Measurements from ENCODE around the gene HNRNPA0. TPM values are rescaled to one million over a fixed set of nuclear protein-coding genes. Genes with fewer than 3 reads are reported as not detected.

The HNRNPA0 gene
- total and polyA plus RNA-seq, 2 of the 8 experiments (the other 6 are each of a cell fraction or from before 2014, with no cell fraction given), result 22.0 to 71.3 TPM

DNA sequence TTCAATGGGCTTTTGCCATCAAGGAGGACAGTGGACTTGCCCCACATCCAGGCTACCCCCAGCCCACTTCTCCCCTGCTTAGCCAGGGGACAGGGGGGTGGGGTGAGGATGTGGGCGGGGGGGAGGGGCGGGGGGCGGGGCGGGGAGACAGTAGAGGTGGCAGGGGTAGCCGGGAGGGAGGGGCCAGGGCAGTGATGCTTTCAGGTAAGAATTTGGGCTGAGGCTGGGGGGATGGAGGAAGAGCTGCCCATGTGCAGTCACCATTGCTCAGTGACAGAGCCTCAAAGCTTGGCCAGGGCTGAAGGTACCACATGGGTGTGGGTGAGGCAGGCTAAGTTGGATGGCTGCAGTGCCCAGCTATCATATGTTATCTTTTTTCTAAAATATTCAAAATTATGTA, 40.7 kb upstream of the HNRNPA0 start:
- Histone ChIP-seq H2AK5ac (ENCODE audit: low read depth, low read length) (no peak overlapping the region), H4K20me1 (replicated peaks in 1 of 2; ENCODE audit: control insufficient read depth in 1 of 2, insufficient read depth in 2 of 2, low read length in 2 of 2) (no peaks in the 10 kb centered on the region), H2BK5ac (ENCODE audit: low read depth, low read length) (no peak overlapping the region), H3K27me3 (replicated peaks in 1 of 4; ENCODE audit: control insufficient read depth in 3 of 4, extremely low read depth in 1 of 4, insufficient read depth in 3 of 4, low read length in 3 of 4) (peaks cover 0 to 1% (median 0%) of the 10 kb centered on the region in 4 experiments; a peak in 1 of 7 replicates), H4K8ac (ENCODE audit: extremely low read depth, insufficient read depth, low read length) (no peak overlapping the region), H3K23me2 (ENCODE audit: low read depth, low read length) (no peaks in the 10 kb centered on the region), H3K9me3 (ENCODE audit: insufficient read depth in 2 of 2, low read depth in 1 of 2, low read length in 1 of 2) (no peaks in the 10 kb centered on the region), H4K5ac (ENCODE audit: insufficient read length, low read depth, low read length) (no peak overlapping the region), H3K9ac (replicated peaks in 1 of 4; ENCODE audit: extremely low read depth in 1 of 4, low read depth in 3 of 4, low read length in 3 of 4) (no peak overlapping the region), H3K23ac (ENCODE audit: insufficient read length) (no peak overlapping the region), H3K4me3 (ENCODE audit: extremely low read depth in 1 of 4, insufficient read depth in 2 of 4, low read depth in 3 of 4, low read length in 4 of 4) (no peak overlapping the region), H3K4ac (replicated peaks; ENCODE audit: insufficient read length, low read depth, low read length) (no peak overlapping the region), H2AFZ (ENCODE audit: low read length) (no peak overlapping the region), H2BK12ac (ENCODE audit: low read depth, low read length) (no peak overlapping the region), H3K56ac (replicated peaks; ENCODE audit: insufficient read length, low read depth, low read length) (no peak overlapping the region), H3K4me1 (replicated peaks in 1 of 4; ENCODE audit: control insufficient read depth in 3 of 4, insufficient read depth in 4 of 4, low read length in 3 of 4) (no peaks in the 10 kb centered on the region), H2BK20ac (ENCODE audit: low read length) (no peak overlapping the region), H3K27ac (ENCODE audit: low read depth, low read length) (no peak overlapping the region), H3K14ac (ENCODE audit: insufficient read length) (no peak overlapping the region), H3K79me2 (ENCODE audit: control insufficient read depth in 1 of 2, insufficient read depth in 2 of 2, low read length in 2 of 2) (no peaks in the 10 kb centered on the region), H2BK15ac (ENCODE audit: low read length) (no peak overlapping the region), H3K79me1 (ENCODE audit: low read depth, low read length) (no peaks in the 10 kb centered on the region), H3K36me3 (ENCODE audit: control insufficient read depth in 2 of 4, insufficient read depth in 4 of 4, low read length in 3 of 4) (no peaks in the 10 kb centered on the region), H3K18ac (ENCODE audit: extremely low read depth, low read length) (no peak overlapping the region), H4K91ac (replicated peaks; ENCODE audit: insufficient read length, low read length) (no peak overlapping the region), H3K4me2 (ENCODE audit: insufficient read depth in 1 of 2, low read depth in 2 of 2, low read length in 2 of 2) (no peak overlapping the region), H2BK120ac (replicated peaks; ENCODE audit: low read depth, low read length) (no peak overlapping the region)
- ChIA-PET CTCF (ENCODE audit: partially characterized antibody) (interaction anchor here (1.5 kb wide), 1 partner anchor 10 kb away, joined by 5 read pairs; no protein-coding TSS in a partner anchor), POLR2A (ENCODE audit: partially characterized antibody) (no interaction called here)
- DNase-seq (ENCODE audit: low read depth in 1 of 2, low spot score in 2 of 2) (peak in 1 of 2 experiments; percentile 2), FAIRE-seq (no peak)
- WGBS, 2 experiments (ENCODE audit: extremely low coverage in 1 of 2, insufficient coverage in 1 of 2, insufficient read length in 1 of 2, insufficient replicate concordance in 2 of 2, low coverage in 1 of 2, low lambda C conversion rate in 2 of 2, missing lambda C conversion rate in 1 of 2), result no CpG with 5 or more reads among the region's 5 CpGs
- TF ChIP-seq, protein P1, sequence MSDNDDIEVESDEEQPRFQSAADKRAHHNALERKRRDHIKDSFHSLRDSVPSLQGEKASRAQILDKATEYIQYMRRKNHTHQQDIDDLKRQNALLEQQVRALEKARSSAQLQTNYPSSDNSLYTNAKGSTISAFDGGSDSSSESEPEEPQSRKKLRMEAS (IDR thresholded peaks at IDR 0.05), result peak; percentile 22; the same call in 1 of the 2 replicates
- no peak for TF ChIP-seq TAF7 (optimal IDR thresholded peaks at IDR 0.05; ENCODE audit: borderline replicate concordance, low read depth, low read length)

All from H1 (cell line).